Liver (tissue), 3 donors: ENCODE results near the gene MED12L.

Experiments used
- CTCF ChIP-seq: fragments of 150-350 bp; IDR thresholded peaks from 2 replicates; pipeline ENCODE4 v1.5.1; 2017; ENCODE audit warnings: improper control_type of control experiment, low read depth, low read length; ENCODE audit not compliant: missing input control
- EGR1 ChIP-seq, 2 donors: IDR thresholded peaks; 2 replicates each; pipeline ENCODE4 v1.6.1; 2016 to 2018; ENCODE audit warnings: antibody characterized with exemption in 2 of 2, low read depth in 2 of 2
- FOXA1 ChIP-seq: IDR thresholded peaks from 2 replicates; pipeline ENCODE4 v1.6.1; 2016; ENCODE audit warnings: antibody characterized with exemption
- GABPA ChIP-seq, 2 donors: IDR thresholded peaks in 1 of 2; conservative IDR thresholded peaks in 1 of 2; 2 replicates each; pipeline ENCODE4 v1.6.1; 2016; ENCODE audit warnings: antibody characterized with exemption in 2 of 2, mild to moderate bottlenecking in 1 of 2, moderate library complexity in 1 of 2
- JUND ChIP-seq, 2 donors: IDR thresholded peaks; 2 replicates each; pipeline ENCODE4 v1.6.1; 2016; ENCODE audit warnings: antibody characterized with exemption in 2 of 2
- MAX ChIP-seq: IDR thresholded peaks from 2 replicates; pipeline ENCODE4 v1.6.1; 2016; ENCODE audit warnings: antibody characterized with exemption
- RAD21 ChIP-seq, 2 donors: IDR thresholded peaks; 2 replicates each; pipeline ENCODE4 v1.6.1; 2016; ENCODE audit warnings: antibody characterized with exemption in 2 of 2, mild to moderate bottlenecking in 2 of 2
- REST ChIP-seq: IDR thresholded peaks from 2 replicates; pipeline ENCODE4 v1.6.1; 2016; ENCODE audit warnings: antibody characterized with exemption, mild to moderate bottlenecking
- RXRA ChIP-seq, 2 donors: IDR thresholded peaks; 2 replicates each; pipeline ENCODE4 v1.6.1; 2017 to 2018; ENCODE audit warnings: antibody characterized with exemption in 2 of 2, mild to moderate bottlenecking in 1 of 2
- SP1 ChIP-seq: IDR thresholded peaks from 2 replicates; pipeline ENCODE4 v1.6.1; 2018; ENCODE audit warnings: antibody characterized with exemption, mild to moderate bottlenecking
- TAF1 ChIP-seq: conservative IDR thresholded peaks from 2 replicates; pipeline ENCODE4 v1.6.1; 2016; ENCODE audit warnings: antibody characterized with exemption, mild to moderate bottlenecking
- YY1 ChIP-seq: IDR thresholded peaks from 2 replicates; pipeline ENCODE4 v1.6.1; 2016; ENCODE audit warnings: antibody characterized with exemption, mild to moderate bottlenecking
- ZBTB33 ChIP-seq: IDR thresholded peaks from 2 replicates; pipeline ENCODE4 v1.6.1; 2016; ENCODE audit warnings: antibody characterized with exemption
- donor health status: healthy.
- donor health status: healthy.

GRCh38 chr3:151297429-151297828 lies 212.0 kb downstream of the MED12L start:
- TF ChIP-seq CTCF (no peak), SP1 (no peak), RXRA (IDR thresholded peaks at IDR 0.05) (no peak), JUND (IDR thresholded peaks at IDR 0.05) (no peak), REST (no peak), GABPA (IDR thresholded peaks at IDR 0.05 in 1 of 2, conservative IDR thresholded peaks at IDR 0.05 in 1 of 2) (no peak), ZBTB33 (no peak), FOXA1 (no peak), TAF1 (no peak), MAX (no peak), EGR1 (IDR thresholded peaks at IDR 0.05; ENCODE audit: low read depth in 2 of 2) (no peak), RAD21 (IDR thresholded peaks at IDR 0.05) (no peak), YY1 (no peak)
